ENCODE results near the gene RBPMS2.

GRCh38 chr15:64763874-64764273 is 11.5 kb downstream of the RBPMS2 start:
- TF ChIP-seq CTCF (IDR thresholded peaks at IDR 0.05) (no peak), POLR2A (IDR thresholded peaks at IDR 0.05) (no peak)

All from uterus (tissue), 2 donors.